Dedifferentiated amniotic fluid mesenchymal stem cell (primary cell): ENCODE data around the gene NLRP7.

Experiments
- DNase-seq: peaks from one replicate; pipeline ENCODE4 v3.0.0-alpha.2; 2016; ENCODE audit errors: extremely low spot score

The NLRP7 gene

GRCh38 chr19:54873990-54874389, 73.3 kb downstream of the NLRP7 start, which contains the start of gene FCAR:
TSS of gene FCAR (plus strand) at chr19:54874235. CDS start at chr19:54874290, 55 bp downstream.
- DNase-seq = no peak
